Left lung (tissue), 10 donors: ENCODE measurements around the gene GRIN2C. TPM values are rescaled to one million over a fixed set of nuclear protein-coding genes. Genes with fewer than 3 reads are reported as not detected.

Experiments used
- ATAC-seq: fragments of 200-7000 bp; cut with Tn5 transposase; one replicate; pipeline ENCODE4 v1.9.1; 2020; ENCODE audit warnings: moderate library complexity
- DNase-seq, 4 donors: peaks; one replicate each; pipeline ENCODE4 v3.0.0-alpha.2; 2013 to 2020
- H3K27ac ChIP-seq, 2 donors: fragments of 200-600 bp; sonication (generic) in 1 of 2; one replicate each; pipeline versions ENCODE4 v1.5.0 to v1.8.0; 2020 to 2021
- H3K27me3 ChIP-seq, 2 donors: fragments of 200-600 bp; sonication (generic) in 1 of 2; one replicate each; pipeline versions ENCODE4 v1.5.0 to v1.8.0; 2020 to 2021
- H3K36me3 ChIP-seq, 2 donors: fragments of 200-600 bp; sonication (generic) in 1 of 2; one replicate each; pipeline versions ENCODE4 v1.5.0 to v1.8.0; 2020 to 2021
- H3K4me1 ChIP-seq, 2 donors: fragments of 200-600 bp; one replicate each; pipeline ENCODE4 v1.8.0; 2021
- H3K4me3 ChIP-seq, 2 donors: fragments of 200-600 bp; sonication (generic) in 1 of 2; one replicate each; pipeline versions ENCODE4 v1.5.0 to v1.8.0; 2020 to 2021; ENCODE audit warnings: mild to moderate bottlenecking in 1 of 2
- H3K9me3 ChIP-seq, 2 donors: fragments of 200-600 bp; sonication (generic) in 1 of 2; one replicate each; pipeline versions ENCODE4 v1.5.0 to v1.8.0; 2020 to 2021
- CTCF ChIP-seq, 2 donors: fragments of 200-600 bp; sonication (generic) in 1 of 2; IDR thresholded peaks; one replicate each; pipeline versions ENCODE4 v1.5.0 to v1.8.0; 2021; ENCODE audit warnings: antibody characterized with exemption in 2 of 2
- intact Hi-C, 2 donors: fragments of 100-400 bp; cut with DNase I; formaldehyde crosslinking; loops; one replicate each; pipeline versions ENCODE4 v1.11.2 to v1.14.2; 2022
- polyA plus RNA-seq, 6 donors: library from polyadenylated mRNA; unstranded; fragments of 120-200 nt; gene quantifications; one replicate each; pipeline ENCODE4 v1.2.1, GENCODE V29; 2013; ENCODE audit not compliant: insufficient read length in 6 of 6
- total RNA-seq, 2 donors: library from RNA; stranded (reverse); fragmentation: NEBNext Ultra II Directional; extraction: Animal tissue kit (Norgen Biotek cat#: 25700); gene quantifications; one replicate each; pipeline ENCODE4 v1.2.1, GENCODE V29; 2021
- donor health status: DM: no; HTN: yes; CAD: no.
- donor health status: DM: no; HTN: no; CAD: no.

Gene GRIN2C
- total and polyA plus RNA-seq, 8 donors = 0.15 to 0.43 (median 0.26) TPM; not detected in 1

GRCh38 chr17:74878658-74879057 lies 19.0 kb upstream of the GRIN2C start:
- Histone ChIP-seq H3K4me3 (no peak overlapping the region), H3K27ac (no peak overlapping the region), H3K4me1 (peaks cover 4 to 6% of the 10 kb centered on the region in 2 donors), H3K27me3 (peaks cover 0 to 32% of the 10 kb centered on the region in 2 donors), H3K36me3 (no peaks in the 10 kb centered on the region), H3K9me3 (no peaks in the 10 kb centered on the region)
- no peak for TF ChIP-seq CTCF (IDR thresholded peaks at IDR 0.05)
- DNase-seq = no peak
- no peak for ATAC-seq
- intact Hi-C loops = no loop called here

GRCh38 chr17:74877592-74878548 lies 18.2 kb upstream of the GRIN2C start:
- H3K4me1 ChIP-seq = peaks cover 4 to 6% of the 10 kb centered on the region in 2 donors
- peak; percentile 4 for ATAC-seq
- no peak overlapping the region for H3K27ac ChIP-seq
- intact Hi-C loops = no loop called here
- DNase-seq = peak in 1 of 4 donors; percentile 39
- TF ChIP-seq CTCF (IDR thresholded peaks at IDR 0.05) = no peak
- no peak overlapping the region for H3K4me3 ChIP-seq
- H3K36me3 ChIP-seq = no peaks in the 10 kb centered on the region
- H3K27me3 ChIP-seq = peaks cover 0 to 24% of the 10 kb centered on the region in 2 donors
- no peaks in the 10 kb centered on the region for H3K9me3 ChIP-seq

GRCh38 chr17:74875977-74876593 lies 16.4 kb upstream of the GRIN2C start:
- intact Hi-C loops = no loop called here
- no peaks in the 10 kb centered on the region for H3K36me3 ChIP-seq
- H3K9me3 ChIP-seq = no peaks in the 10 kb centered on the region
- ATAC-seq (no peak), DNase-seq (no peak)
- H3K27me3 ChIP-seq = peaks cover 0 to 13% of the 10 kb centered on the region in 2 donors
- H3K4me1 ChIP-seq = peaks cover 4 to 14% of the 10 kb centered on the region in 2 donors
- H3K27ac ChIP-seq = no peak overlapping the region
- no peak for TF ChIP-seq CTCF (IDR thresholded peaks at IDR 0.05)
- no peak overlapping the region for H3K4me3 ChIP-seq

GRCh38 chr17:74875155-74875976 lies 15.7 kb upstream of the GRIN2C start:
- DNase-seq (no peak), ATAC-seq (no peak)
- TF ChIP-seq CTCF (IDR thresholded peaks at IDR 0.05) = no peak
- Histone ChIP-seq H3K9me3 (no peaks in the 10 kb centered on the region), H3K27me3 (peaks cover 0 to 13% of the 10 kb centered on the region in 2 donors), H3K27ac (no peak overlapping the region), H3K36me3 (no peaks in the 10 kb centered on the region), H3K4me3 (no peak overlapping the region), H3K4me1 (peaks cover 4 to 14% of the 10 kb centered on the region in 2 donors)
- intact Hi-C loops = no loop called here
